Hematopoietic multipotent progenitor cell treated with erythropoietin and hydrocortisone succinate and interleukin-3 and kit ligand, for 17 days (in vitro differentiated cells): ENCODE data around the gene ARID3C.

Experiments
- DNase-seq: peaks from one replicate; pipeline ENCODE4 v3.0.0-alpha.2; 2015; ENCODE audit warnings: low spot score

ARID3C gene

GRCh38 chr9:34627716-34628655 lies 880 bp downstream of the ARID3C start:
- no peak for DNase-seq

- DNase-seq, result no peak
Measured at GRCh38 chr9:34625186-34625486, 3.7 kb downstream of the ARID3C start.

- DNase-seq, result no peak
Measured at GRCh38 chr9:34624475-34625185, 4.2 kb downstream of the ARID3C start.

GRCh38 chr9:34623374-34624235 lies 5.3 kb downstream of the ARID3C start:
- DNase-seq, result no peak

- DNase-seq, result peak; percentile 95
Measured at GRCh38 chr9:34620061-34620994, 8.5 kb downstream of the ARID3C start, which contains the start of gene DCTN3. Gene DCTN3 (minus strand): TSS chr9:34620495. CDS start chr9:34620464, 31 bp downstream.

GRCh38 chr9:34615132-34615531 lies 13.7 kb downstream of the ARID3C start:
- no peak for DNase-seq

GRCh38 chr9:34612788-34613390 lies 16.0 kb downstream of the ARID3C start:
- peak; percentile 91 for DNase-seq

- peak; percentile 92 for DNase-seq
Measured at GRCh38 chr9:34611811-34612787, 16.8 kb downstream of the ARID3C start, which contains the start of gene RPP25L. Gene RPP25L (minus strand): TSS chr9:34612097. CDS start chr9:34611296, 801 bp downstream.

- no peak for DNase-seq
Measured at GRCh38 chr9:34611251-34611810, 17.5 kb downstream of the ARID3C start.

- DNase-seq, result no peak
Measured at GRCh38 chr9:34610434-34611206, 18.2 kb downstream of the ARID3C start.

- no peak for DNase-seq
Measured at GRCh38 chr9:34607331-34607730, 21.5 kb downstream of the ARID3C start.

- DNase-seq, result no peak
Measured at GRCh38 chr9:34606905-34607304, 22.0 kb downstream of the ARID3C start.

- DNase-seq, result no peak
Measured at GRCh38 chr9:34606190-34606589, 22.7 kb downstream of the ARID3C start.

- peak; percentile 85 for DNase-seq
Measured at GRCh38 chr9:34603610-34604231, 25.1 kb downstream of the ARID3C start.

GRCh38 chr9:34601937-34602573 lies 26.8 kb downstream of the ARID3C start:
- no peak for DNase-seq

GRCh38 chr9:34600908-34601307 lies 28.0 kb downstream of the ARID3C start:
- DNase-seq, result no peak

- DNase-seq, result no peak
Measured at GRCh38 chr9:34599546-34599945, 29.3 kb downstream of the ARID3C start.
